HG03342 (cell line): ENCODE results near the gene DYNLT2B.
"Not testable (repeated sequence)": the region's sequence is repeated elsewhere in the genome, so short reads cannot be mapped to it uniquely, and the experiment has no call there.

Experiments
- ATAC-seq: cut with Tn5 transposase; IDR thresholded peaks from one replicate; pipeline ENCODE4 v1.9.1; 2021; ENCODE audit warnings: mild to moderate bottlenecking, moderate library complexity; ENCODE audit not compliant: unreplicated experiment

Gene DYNLT2B

DNA sequence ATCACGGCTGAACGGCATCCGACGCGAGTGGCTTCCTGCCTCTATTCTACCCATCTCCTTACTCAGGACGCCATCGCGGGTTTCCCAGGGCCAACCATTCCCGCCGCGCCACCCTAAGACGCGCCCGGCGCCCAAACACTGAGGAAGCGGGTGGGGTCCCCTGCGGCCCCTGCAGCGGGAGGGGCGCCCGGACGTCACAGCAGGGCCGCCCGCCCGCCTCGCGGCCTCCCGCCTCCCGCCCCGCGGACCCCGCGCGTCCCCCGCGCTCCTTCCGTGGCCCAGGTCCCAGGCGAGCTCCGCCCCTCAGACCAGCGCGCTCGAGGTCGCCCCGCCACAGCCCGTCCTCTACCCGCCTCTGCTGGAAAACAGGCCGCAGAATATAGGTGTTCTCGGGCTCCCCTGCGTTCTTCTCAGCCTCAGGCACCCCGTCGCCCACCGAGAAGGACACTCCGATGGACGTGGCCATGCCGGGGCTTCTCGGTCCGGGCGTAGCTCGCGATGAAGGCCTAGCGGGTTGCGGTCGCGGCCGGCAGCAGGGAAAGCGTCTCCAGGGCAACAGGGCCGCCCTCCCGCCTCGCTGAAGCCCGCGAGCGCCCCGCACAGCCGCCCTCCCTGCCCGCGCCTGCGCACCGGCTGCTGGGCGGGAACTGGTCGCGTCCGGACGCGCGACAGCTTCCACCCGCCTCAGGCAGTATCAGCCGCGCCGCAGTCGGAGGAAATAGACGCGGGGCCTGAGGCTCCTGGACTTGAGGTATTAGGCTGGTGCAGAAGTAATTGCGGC lies at the start of gene DYNLT2B:
Gene DYNLT2B, minus strand, starts transcription at position 554 of the 781 bp plus-strand sequence. Its CDS starts 88 bp downstream, at position 466.
- peak; percentile 87 for ATAC-seq

DNA sequence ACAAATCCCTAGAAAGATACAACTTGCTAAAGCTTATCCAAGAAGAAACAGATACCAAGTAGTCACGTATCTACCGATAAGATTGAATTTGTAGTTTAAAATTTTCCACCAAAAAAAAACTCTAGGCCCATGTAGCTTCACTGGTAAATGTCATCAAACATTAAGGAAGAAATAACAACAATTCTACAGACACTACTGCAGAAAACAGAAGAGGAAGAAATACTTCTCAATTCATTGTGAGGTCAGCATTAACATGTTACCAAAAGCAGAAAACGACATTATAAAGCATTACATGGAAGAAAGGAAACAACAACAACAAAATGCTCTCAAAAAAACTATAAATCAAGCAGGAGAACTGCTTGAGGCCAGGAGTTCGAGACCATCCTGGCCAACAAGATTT lies 47.7 kb upstream of the DYNLT2B start:
- no peak for ATAC-seq

DNA sequence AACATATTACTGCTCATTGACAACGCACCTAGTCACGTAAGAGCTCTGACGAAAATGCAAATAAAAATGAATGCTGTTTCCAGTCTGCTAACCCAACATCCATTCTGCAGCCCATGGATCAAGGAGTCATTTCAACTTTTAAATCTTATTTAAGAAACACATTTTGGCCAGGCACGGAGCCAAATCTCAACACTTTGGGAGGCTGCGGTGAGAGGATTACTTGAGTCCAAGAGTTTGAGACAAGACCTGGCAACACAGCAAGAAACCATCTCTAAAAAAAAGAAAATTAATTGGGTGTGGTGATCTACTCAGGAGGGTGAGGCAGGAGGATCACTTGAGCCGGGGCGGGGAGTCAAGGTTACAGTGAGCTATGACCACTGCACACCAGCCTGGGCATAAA lies 42.5 kb upstream of the DYNLT2B start:
- no peak for ATAC-seq

DNA sequence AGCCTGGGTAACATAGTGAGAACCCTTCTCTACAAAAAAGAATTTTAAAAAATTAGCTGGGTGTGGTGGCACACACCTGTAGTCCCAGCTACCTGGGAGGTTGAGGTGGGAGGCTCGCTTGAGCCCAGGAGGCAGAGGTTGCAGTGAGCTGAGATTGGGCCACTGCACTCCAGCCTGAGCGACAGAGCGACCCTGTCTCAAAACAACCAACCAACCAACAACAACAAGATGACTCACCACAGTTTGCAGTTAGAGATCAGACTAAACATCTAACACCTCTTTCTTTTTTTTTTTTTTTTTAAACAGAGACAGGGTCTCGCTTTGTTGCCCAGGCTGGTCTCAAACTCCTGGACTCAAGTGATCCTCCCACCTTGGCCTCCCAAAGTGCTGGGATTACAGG lies 40.5 kb upstream of the DYNLT2B start:
- not testable (repeated sequence) for ATAC-seq

DNA sequence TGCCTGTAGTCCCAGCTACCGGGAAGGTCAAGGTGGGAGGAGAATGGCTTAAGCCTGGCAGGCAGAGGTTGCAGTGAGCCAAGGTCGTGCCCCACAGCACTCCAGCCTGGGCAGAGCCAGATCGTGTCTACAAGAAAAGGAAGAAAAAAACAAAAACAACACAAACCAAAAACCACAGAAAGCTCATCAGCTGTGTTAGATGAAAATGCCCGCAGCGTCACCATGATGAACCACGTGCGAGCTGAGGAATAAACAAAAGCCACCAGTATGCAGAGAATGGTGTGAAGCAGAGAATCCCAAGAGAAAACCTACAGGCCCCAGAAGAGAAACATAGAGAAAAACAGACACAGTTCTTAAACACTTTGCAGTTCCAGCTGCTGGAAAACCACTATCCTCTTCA lies 39.9 kb upstream of the DYNLT2B start:
- ATAC-seq = no peak

DNA sequence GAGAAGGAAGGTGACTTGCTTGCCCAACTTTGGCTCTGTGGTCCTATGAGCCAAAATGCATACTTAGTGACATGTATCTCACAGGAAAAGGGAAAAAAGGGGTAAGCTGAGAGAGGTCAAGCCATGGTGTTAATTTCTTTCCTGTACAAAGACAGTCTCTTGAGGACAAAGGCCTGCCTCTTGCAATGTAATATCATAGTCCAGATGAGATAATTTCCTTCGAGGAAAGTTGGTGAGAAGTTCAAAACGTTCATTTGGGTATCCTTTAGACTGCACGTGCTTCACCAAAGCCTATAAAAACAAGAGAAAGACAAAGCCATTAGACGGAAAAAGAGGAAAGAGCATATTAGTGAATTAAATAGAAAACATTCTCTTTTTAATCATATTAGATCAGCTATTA lies 38.5 kb upstream of the DYNLT2B start:
- ATAC-seq = no peak

DNA sequence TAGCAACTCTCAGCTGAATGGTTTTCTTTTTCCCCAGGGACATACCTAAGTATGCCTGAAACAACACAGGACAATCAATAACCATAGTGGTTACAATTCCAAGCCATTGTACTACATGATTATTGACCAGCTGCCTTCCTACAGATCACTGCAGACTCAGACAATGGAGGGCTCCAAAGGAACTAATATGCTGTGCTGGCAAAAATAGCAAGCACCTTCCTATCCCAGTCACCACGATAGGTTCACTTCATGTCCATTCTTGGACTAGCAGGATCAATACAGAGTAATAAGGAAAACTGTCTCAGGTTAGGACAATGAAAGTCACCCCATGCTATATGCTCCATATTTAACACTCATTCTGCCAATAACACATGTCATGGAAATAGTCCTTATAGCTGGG lies 37.6 kb upstream of the DYNLT2B start:
- ATAC-seq = no peak

DNA sequence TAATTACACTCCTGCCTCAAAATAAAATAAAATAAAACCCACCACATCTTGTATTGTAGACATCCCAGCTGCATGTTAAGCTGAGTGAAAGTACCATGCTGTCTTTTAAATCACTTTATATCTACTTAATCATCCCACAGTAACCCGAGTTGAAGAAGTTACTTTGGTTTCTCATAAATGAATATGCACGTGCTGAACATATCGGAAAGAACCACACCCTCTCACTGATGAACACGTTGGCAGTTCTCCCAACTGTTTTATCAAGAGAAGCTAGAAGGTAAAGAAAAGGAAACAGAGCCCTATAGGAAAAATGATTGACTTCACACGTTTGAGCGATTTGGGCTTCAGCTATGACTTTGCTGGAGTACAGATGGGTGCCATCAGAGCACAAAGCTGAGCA lies 36.1 kb upstream of the DYNLT2B start:
- ATAC-seq = no peak

DNA sequence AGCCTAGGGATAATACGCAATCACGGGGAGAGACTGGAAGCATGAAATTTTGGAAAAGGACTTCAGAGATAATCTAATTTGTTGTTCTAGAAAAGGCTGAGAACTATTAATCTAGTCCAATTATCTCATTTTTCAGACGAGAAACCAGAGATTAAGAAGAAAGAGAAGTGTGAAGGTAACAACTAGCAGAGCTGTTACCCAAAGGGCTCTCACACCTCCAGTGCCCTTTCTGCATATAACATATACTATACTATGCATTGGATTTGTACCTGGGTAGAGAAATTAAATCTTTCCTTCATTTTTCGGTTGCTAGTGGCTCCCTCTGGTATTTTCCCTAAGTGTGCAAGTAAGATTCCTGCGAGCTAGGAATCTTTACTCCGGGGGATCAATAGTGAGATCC lies 33.5 kb upstream of the DYNLT2B start:
- no peak for ATAC-seq

DNA sequence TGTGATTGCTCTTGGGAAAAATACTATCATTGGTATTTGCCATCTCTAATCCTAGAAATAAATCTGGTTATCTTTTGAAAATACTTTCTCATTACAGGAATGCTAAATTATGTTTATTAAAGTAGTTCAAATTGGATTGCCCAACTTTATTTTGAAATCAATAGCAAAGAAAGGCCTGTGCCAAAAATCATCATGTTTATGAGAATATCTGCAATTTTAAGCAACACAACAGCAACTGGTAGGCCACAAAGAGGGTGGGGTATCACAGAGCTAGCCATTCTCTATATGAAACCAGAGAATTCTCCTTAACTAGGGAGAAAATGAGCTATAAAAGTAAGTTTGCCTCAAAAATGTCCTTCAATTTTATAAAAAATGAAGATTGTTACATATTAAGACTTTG lies 32.0 kb upstream of the DYNLT2B start:
- ATAC-seq = no peak

DNA sequence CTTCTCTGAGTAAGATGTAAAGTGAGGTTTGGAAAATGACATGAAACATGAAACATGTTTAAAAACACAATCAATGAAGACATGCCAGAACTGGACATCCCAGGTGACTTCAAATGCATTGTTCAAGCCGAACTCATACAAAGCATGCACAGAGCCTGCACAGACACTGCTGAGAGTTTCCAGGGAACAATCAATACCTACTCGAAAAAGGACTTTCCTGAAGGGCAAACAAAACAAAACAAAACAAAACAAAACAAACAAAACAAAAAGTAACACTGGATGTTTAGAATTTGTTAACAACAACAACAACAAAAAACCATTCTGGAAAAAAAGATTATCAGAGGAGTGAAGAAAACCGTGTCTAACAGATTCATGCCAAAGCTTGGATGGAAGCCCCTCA lies 30.7 kb upstream of the DYNLT2B start:
- no peak for ATAC-seq

DNA sequence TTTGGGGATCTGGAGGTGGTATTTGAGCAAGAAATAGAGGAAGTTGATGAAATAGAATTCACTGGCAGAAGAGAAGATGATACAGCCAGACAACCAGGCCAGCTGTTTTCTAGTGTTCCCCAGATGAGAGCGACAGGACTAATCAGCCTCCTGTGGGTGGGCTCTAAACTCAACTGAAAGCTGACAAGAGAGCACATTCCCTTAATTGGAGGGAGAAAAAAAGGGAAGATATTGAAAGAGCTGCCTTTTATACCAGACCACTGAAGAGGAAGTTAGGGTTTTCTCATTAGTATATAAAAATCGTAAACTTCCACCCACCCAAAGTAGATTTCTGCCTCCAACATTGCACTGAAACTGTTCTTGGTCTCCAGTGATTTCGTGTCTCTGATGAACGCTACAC lies 26.6 kb upstream of the DYNLT2B start:
- no peak for ATAC-seq

DNA sequence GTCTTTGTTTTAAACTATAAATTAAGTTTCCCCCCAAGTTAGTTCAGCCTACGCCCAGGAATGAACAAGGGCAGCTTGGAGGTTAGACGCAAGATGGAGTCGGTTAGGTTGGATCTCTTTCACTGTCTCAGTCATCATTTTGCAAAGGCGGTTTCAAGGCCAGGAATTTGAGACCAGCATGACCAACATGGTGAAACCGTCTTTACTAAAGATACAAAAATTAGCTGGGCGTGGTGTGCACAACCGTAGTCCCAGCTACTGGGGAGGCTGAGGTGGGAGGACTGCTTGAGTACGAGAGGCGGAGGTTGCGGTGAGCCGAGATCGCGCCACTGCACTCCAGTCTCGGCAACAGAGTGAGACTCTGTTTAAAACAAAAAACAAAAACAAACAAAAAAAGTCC lies 25.9 kb upstream of the DYNLT2B start:
- ATAC-seq = not testable (repeated sequence)

DNA sequence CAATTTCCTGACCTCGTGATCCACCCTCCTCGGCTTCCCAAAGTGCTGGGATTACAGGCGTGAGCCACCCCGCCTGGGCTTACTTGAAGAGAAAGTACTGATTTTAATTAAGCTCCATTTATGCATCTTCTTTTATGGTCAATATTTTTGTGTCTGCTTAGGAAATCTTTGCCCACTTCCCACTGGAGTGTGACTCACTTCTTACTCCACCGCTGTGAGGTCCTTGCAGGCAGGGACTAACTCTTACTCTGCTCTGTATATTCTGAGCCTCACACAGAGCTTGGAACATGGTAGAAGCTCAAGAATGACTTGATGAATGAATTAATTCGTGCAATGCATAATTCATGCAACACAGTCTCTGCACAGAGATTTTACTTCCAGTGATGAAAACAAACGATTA lies 23.1 kb upstream of the DYNLT2B start:
- ATAC-seq = no peak

DNA sequence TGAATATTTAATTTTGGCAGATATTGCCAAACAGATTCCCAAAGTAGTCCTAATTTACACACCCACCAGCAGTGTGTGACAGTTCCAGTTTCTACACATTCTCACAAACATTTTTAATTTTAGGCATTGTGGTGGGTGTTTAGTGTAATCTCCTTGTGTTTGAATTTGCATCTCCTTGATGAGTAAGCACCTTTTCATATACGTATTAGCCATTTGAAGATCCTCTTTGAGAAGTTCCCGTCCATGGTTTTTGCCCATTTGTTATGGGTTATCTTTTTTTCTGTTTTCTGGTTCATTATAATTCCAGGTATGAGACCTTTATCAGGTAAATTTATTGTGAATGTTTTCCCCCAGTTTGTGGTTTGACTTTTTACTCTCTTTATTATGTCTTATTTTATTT lies 22.4 kb upstream of the DYNLT2B start:
- ATAC-seq = no peak

DNA sequence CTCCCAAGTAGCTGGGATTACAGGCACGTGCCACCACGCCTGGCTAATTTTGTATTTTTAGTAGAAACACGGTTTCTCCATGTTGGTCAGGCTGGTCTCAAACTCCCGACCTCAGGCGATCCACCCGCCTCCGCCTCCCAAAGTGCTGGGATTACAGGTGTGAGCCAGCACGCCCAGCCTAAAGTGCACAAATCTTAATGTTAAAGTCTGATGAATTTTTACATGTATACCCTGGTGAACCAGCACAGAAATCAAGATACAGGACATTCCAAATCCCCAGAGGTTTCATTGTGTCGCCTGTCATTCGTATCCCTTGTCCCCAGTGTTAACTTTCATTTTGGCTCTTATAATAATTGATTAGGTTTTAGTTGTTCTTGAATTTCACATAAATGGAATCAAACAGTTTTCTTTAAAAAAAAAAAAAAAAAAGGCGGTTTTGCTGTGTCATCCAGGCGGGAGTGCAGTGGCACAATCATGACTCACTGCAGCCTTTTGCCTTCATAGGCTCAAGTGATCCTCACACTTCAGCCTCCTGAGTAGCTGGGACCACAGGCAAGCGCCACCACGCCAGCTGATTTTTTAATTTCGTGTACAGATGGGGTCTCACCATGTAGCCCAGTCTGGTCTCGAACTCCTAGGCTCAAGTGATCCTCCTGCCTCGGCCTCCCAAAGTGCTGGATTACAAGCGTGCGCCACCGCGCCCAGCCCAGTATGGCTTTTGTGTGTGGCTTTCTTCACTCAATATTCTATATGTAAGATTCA lies 21.6 kb upstream of the DYNLT2B start:
- no peak for ATAC-seq

DNA sequence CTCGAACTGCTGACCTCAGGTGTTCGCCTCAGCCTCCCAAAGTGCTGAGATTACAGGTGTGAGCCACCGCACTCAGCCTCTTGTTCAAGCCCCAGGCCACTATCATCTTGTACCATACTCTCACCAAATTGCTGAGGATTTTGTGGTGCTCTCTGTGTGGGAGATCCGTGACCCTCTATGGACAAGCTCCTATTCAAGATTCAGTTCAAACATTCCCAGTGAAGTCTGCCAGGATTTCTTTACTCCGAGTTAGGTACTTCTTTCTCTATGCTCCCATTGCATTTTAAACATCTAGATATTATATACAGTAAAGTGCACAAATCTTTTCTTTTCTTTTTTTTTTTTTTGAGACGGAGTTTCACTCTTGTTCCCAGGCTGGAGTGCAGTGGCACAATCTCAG lies 21.0 kb upstream of the DYNLT2B start:
- ATAC-seq = no peak

DNA sequence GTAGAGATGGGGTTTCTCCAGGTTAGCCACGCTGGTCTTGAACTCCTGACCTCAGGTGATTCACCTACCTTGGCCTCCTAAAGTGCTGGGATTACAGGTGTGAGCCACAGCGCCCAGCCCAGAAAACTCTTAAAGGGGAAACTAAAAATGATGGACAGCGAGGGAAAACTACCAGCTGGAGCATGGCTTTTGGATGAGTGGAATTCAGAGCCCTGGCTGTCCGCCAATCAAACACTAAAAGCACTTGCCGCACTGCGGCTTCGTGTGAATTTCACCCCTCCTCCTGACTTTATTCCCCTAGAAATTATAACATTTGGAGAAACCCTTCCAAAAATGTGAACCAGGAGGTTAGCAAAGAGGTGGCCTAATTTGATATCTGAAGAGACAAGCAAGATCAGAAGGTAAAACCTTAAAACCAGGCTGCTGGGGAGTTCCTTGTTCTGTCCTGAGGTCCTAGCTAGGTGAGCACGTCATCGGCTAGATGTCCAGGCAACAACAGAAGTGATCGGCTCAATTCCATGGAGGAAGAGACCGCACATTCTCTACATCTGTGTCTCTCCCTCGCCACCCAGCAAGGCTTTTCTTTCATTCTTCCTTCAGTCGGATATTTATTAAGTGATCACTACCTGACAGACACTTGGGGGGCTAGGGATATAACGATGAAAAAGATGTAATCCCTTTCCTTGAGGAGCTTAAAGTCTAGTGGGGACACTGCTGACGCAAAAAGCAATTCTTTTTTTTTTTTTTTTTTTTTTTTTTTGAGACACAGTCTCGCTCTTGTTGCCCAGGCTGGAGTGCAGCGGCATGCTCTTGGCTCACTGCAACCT lies 18.5 kb upstream of the DYNLT2B start:
- ATAC-seq = no peak

DNA sequence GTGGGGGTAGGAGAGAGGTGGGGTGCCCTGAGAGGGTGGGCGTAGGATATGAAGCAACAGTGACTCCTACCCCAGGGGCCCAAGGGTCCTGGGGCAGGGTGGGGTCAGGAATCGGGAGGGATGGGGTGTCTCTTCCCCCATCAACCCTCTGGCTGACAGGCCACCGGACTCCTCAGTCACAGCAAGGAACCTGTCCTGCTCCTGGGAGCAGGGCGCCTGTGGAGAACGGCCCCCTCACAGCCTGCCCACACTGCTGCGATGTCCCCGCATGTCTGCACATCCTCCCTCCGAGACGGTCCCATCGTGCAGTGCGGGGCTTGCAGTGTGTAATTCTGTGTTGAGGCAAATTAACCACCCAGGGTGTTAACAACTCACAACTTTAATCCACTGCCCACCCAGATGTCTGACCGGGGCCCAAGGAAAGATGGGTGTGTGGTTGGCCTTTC lies 17.5 kb upstream of the DYNLT2B start:
- ATAC-seq = no peak

DNA sequence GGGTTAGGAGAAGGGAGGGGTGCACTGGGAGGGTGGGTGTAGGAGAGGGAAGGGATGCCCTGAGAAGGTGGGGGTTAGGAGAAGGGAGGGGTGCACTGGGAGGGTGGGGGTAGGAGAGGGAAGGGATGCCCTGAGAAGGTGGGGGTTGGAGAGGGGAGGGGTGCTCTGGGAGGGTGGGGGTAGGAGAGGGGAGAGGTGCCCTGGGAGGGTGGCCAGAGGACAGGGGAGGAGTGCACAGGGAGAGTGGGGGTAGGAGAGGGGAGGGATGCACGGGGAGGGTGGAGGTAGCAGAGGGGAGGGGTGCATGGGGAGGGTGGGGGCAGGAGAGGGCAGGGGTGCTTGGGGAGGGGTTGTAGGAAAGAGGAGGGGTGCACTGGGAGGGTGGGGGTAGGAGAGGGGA lies 16.9 kb upstream of the DYNLT2B start:
- no peak for ATAC-seq

DNA sequence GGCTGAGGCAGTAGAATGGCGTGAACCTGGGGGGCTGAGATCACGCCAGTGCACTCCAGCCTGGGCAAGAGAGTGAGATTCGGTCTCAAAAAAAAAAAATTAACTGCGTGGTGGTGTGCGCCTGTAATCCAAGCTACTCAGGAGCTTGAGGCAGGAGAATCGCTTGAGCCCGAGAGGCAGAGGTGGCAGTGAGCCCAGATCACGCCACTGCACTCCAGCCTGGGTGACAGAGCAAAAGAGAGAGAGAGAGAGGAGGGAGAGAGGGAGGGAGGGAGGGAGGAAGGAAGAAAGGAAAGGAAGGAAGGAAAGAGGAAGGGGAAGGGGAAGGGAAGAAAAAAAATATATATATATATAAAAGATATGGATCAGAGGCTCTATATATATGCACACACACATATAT lies 14.1 kb upstream of the DYNLT2B start:
- no peak for ATAC-seq
